Chondrocyte (in vitro differentiated cells): Measurements from ENCODE around the gene KPNA6. TPM values are rescaled to one million over a fixed set of nuclear protein-coding genes. Genes with fewer than 3 reads are reported as not detected.
A peak's percentile ranks its signal among the peaks of the same experiment; 100 is the strongest.
"Not testable (repeated sequence)": the region's sequence is repeated elsewhere in the genome, so short reads cannot be mapped to it uniquely, and the experiment has no call there.

Experiments
- DNase-seq: peaks from one replicate; pipeline ENCODE4 v3.0.0; 2021; ENCODE audit warnings: mixed read lengths, low spot score
- H3K27ac Mint-ChIP-seq: one replicate; pipeline ENCODE4 v1.8.0; 2021; ENCODE audit warnings: mild to moderate bottlenecking, moderate library complexity, mixed read lengths; ENCODE audit not compliant: unreplicated experiment
- H3K27me3 Mint-ChIP-seq: 2 replicates; pipeline ENCODE4 v1.8.0; 2021; ENCODE audit warnings: low read depth, mixed read lengths
- H3K36me3 Mint-ChIP-seq: 2 replicates; pipeline ENCODE4 v1.8.0; 2021; ENCODE audit warnings: low read depth, mixed read lengths
- H3K4me1 Mint-ChIP-seq: 2 replicates; pipeline ENCODE4 v1.8.0; 2021; ENCODE audit warnings: low read depth, mild to moderate bottlenecking, mixed read lengths
- H3K4me3 Mint-ChIP-seq: one replicate; pipeline ENCODE4 v1.8.0; 2021; ENCODE audit warnings: mild to moderate bottlenecking, moderate library complexity, mixed read lengths; ENCODE audit not compliant: unreplicated experiment
- H3K9me3 Mint-ChIP-seq: 2 replicates; pipeline ENCODE4 v1.8.0; 2021; ENCODE audit warnings: low read depth, mixed read lengths
- CTCF ChIP-seq: fragments of 200-600 bp; sonication (generic); IDR thresholded peaks from 2 replicates; pipeline ENCODE4 v1.5.0; 2021; ENCODE audit warnings: antibody characterized with exemption, mild to moderate bottlenecking, moderate library complexity
- long read RNA-seq: library from polyadenylated mRNA; stranded (forward); transcript quantifications from one replicate; pipeline ENCODE4 v2.0.0, GENCODE V29; 2021
- total RNA-seq: library from RNA; stranded (reverse); gene quantifications from 3 replicates; pipeline ENCODE4 v1.2.1, GENCODE V29; 2021

Gene KPNA6
- total RNA-seq: 66.3 to 89.3 TPM (median 80.9 TPM) in 3 replicates
- long read RNA-seq, full-length matches to known transcripts: 8 of 10 reads
- long read RNA-seq, partial matches to known transcripts: 1 of 10 reads
- long read RNA-seq, other reads (novel, unspliced or antisense): 1 of 10 reads

- peaks cover 47% of the 10 kb centered on the region for H3K4me1 Mint-ChIP-seq
- H3K4me3 Mint-ChIP-seq: peak within 1 kb of the TSS; percentile 95
- no peaks in the 10 kb centered on the region for H3K36me3 Mint-ChIP-seq
- DNase-seq: no peak
- H3K9me3 Mint-ChIP-seq: no peaks in the 10 kb centered on the region
- TF ChIP-seq CTCF: no peak
- peak within 1 kb of the TSS; percentile 97 for H3K27ac Mint-ChIP-seq
- H3K27me3 Mint-ChIP-seq: no peaks in the 10 kb centered on the region
These were observed at the start of gene KPNA6 for GRCh38 chr1:32107742-32108661. Gene KPNA6, plus strand, starts transcription at chr1:32108056. Its CDS starts 75 bp downstream, at chr1:32108131.

- DNase-seq: no peak
- peaks cover 36% of the 10 kb centered on the region for H3K4me1 Mint-ChIP-seq
- no peak overlapping the region for H3K4me3 Mint-ChIP-seq
- no peaks in the 10 kb centered on the region for H3K27me3 Mint-ChIP-seq
- TF ChIP-seq CTCF: no peak
- H3K27ac Mint-ChIP-seq: peak overlapping the region; percentile 80
- H3K9me3 Mint-ChIP-seq: no peaks in the 10 kb centered on the region
- H3K36me3 Mint-ChIP-seq: peaks cover 27% of the 10 kb centered on the region
These were observed 46.9 kb upstream of the KPNA6 start for GRCh38 chr1:32060914-32061313.

- Mint-ChIP-seq H3K9me3 (no peaks in the 10 kb centered on the region), H3K27me3 (no peaks in the 10 kb centered on the region), H3K36me3 (peaks cover 26% of the 10 kb centered on the region), H3K27ac (peak overlapping the region; percentile 99), H3K4me3 (no peak overlapping the region), H3K4me1 (peaks cover 50% of the 10 kb centered on the region)
- no peak for TF ChIP-seq CTCF
- no peak for DNase-seq
These were observed 45.0 kb upstream of the KPNA6 start for GRCh38 chr1:32062867-32063230.

GRCh38 chr1:32063261-32063681, 44.6 kb upstream of the KPNA6 start:
- TF ChIP-seq CTCF: peak; percentile 85
- peaks cover 54% of the 10 kb centered on the region for H3K4me1 Mint-ChIP-seq
- H3K36me3 Mint-ChIP-seq: peaks cover 26% of the 10 kb centered on the region
- DNase-seq: no peak
- H3K4me3 Mint-ChIP-seq: no peak overlapping the region
- peak overlapping the region; percentile 99 for H3K27ac Mint-ChIP-seq
- H3K9me3 Mint-ChIP-seq: no peaks in the 10 kb centered on the region
- no peaks in the 10 kb centered on the region for H3K27me3 Mint-ChIP-seq

- H3K36me3 Mint-ChIP-seq, H3K4me3 Mint-ChIP-seq, DNase-seq, H3K27me3 Mint-ChIP-seq, H3K9me3 Mint-ChIP-seq: not testable (repeated sequence)
- H3K27ac Mint-ChIP-seq: peak overlapping the region; percentile 42
- peaks cover 65% of the 10 kb centered on the region for H3K4me1 Mint-ChIP-seq
These were observed 42.0 kb upstream of the KPNA6 start for GRCh38 chr1:32065613-32066488.
